Stimulated activated CD8-positive, alpha-beta memory T cell treated with anti-CD3 and anti-CD28 coated beads, Interleukin-15, amount 100 ng/mL, for 1 hour (primary cell): ENCODE results near the gene CASKIN2.
"Not testable (repeated sequence)": the region's sequence is repeated elsewhere in the genome, so short reads cannot be mapped to it uniquely, and the experiment has no call there.

Experiments used
- DNase-seq: peaks from one replicate; pipeline ENCODE4 v3.0.0-alpha.2; 2020; ENCODE audit warnings: low read depth

The CASKIN2 gene

DNA sequence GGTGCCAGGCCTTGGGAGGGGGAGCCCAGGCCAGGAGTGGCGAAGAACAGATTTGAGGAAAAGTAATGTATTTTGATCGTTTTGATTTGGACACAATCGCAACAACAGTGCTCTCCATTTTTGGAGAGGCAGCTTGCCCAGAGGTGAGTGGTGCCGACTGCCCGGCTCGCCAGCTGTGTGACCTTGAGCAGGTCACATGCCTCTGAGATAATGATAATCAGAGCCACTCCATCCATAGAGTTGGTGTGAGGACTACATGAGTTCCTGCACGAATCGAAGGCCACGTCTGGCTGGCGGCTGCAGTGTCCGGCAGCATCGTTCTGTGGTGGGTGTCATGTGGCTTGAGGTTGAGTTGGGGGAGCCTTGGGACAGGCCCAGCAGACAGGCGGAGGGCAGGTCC, 30.8 kb upstream of the CASKIN2 start:
- no peak for DNase-seq

DNA sequence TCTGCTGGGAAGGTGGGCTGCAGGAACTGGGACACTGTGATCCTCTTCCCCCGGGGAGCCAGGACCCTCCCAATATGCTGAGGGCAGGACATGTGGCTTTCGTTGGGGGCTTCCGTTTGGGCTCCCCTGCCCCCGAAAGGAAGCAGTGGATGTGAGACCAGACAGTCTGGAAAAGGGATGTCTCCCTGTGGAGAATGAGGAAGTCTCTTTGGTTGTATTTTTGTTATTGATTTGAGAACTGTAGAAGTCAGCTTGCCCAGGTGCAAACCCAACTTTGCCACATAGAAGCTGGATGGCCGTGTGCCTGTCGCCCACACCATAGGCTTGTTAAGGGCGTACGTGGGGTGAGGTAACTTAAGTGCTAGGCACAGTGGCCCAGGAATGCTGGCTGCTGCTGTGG, 28.9 kb upstream of the CASKIN2 start:
- DNase-seq = no peak

DNA sequence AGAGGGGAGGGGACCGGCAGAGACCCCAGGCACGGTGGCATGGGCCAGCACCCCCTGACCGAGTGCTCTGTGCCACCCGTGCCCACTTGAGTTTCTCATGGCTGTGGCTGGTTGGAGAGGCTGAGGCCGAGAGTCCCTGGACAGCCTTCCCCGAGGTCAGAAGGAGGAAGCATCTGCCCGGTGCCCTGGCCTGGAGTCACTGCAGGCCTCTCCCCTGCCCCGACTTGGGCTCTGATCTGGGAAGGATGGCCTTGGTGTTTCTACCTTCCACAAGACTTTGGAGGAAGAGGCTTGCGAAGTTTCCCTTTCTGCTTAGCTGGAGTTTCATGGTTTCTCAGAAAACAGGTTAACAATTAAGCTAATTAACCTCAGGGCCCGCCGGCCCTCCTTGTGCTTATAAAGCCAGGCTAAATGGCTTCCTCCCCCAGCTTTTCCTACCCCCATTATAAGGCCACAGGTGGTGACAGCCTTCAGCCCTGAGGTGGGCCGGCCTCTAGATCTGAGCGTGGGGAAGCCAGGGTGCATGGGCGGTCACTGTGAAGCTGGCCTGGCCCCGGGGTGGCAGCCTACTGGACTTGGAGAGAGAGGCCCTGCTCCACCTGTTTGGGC, 27.5 kb upstream of the CASKIN2 start:
- DNase-seq = no peak

DNA sequence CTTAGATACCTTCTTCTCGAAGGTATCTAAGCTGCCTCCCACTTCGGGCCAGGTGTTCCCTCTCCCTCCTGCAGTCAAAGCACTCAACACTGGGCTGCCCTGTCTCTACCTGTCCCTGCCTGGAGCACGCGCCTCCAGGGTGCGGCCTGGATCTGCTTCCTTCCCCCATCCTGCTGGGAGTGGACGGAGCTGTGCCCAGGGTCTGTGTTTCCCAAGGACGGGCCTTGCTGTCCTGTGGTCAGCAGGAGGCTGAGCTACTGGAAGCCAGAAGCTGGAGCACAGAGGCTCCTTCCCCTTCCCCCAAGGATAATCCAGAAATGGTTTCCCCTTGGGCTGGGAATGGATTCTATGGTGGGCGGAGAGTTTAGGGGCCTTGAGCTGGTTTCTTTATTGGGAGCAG, 26.9 kb upstream of the CASKIN2 start:
- no peak for DNase-seq

DNA sequence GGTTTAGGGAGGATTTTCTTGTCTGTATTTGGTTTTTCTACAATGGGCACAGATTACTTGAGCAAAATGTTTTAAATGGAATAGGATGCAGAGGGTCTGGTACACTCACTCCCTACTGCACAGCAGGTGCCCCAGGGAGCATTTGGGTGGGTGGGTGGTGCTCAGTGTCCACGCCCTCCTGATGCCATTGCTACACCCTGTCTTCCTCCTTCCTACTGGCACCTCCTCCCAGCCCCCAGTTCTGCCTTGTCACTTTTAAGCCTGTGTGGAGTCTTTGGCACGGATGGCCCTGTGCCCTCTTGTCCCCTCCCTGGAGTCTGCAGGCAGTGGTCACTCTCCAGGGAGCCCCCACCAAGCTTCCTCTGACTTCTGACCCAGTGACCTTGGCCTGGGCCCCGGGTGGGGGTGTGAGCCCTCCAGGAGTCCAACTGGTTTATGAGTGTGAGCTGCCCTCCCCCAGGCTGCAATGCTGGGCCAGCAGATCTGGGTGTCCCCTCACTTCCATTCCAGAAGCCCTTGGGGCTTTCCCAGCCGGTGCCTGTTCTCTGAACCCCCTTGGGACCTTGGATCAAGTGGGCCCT, 25.7 kb upstream of the CASKIN2 start:
- DNase-seq = no peak

DNA sequence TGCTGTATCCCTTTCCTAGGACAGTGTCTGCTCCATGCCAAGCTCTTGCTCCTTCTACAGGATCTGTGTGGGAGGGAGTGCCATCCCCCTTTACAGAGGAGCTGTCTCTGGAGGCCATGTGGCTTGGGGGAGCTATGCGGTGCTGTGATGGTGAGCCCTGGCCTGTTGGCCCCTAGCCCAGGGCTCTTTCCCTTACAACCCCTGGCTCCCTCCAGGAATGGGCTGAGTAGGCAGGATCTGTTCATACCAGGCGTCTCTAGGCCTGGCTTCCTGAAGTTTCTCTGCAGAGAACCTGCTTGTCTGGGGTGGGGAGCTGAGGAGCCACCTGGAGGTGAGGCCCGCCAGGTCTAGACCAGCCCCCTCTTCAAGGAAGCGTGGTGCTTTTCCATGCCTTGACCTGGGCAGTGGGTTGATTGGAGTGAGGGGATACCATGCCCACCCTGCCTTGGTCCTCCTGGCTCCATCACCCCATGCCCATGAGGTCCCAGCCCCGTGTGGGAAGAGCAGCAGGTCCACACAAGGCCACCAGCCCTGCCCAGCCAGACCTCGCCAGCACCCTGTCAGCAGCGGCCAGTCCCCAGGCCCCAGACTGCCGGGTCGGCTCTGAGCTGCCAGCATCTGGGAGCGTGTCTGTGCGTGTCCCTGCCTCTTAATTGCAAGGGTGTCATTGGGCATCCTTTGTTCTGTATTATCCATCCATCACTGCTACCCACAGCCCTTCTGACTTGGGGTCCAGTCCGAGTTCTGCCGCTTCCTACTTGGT, 24.8 kb upstream of the CASKIN2 start:
- DNase-seq = no peak

DNA sequence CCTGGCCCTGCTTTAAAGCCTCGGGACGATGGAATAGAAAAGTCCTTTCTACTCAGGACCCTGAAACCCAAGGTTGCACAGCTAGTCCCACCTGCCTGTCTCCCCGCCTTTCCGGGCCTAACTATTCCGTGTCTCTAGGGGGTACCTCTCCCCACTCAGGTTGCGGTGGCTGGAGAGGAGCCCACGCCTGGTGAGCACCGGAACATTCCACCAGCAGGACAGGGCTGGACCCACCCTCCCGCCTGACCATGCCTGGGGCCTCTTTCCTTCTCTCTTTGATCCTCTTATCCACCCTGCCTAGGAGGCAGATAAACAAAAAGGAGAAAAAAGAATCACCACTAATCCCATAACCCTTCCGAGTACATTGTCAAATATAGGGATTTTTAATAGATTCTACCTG, 21.0 kb upstream of the CASKIN2 start:
- no peak for DNase-seq

DNA sequence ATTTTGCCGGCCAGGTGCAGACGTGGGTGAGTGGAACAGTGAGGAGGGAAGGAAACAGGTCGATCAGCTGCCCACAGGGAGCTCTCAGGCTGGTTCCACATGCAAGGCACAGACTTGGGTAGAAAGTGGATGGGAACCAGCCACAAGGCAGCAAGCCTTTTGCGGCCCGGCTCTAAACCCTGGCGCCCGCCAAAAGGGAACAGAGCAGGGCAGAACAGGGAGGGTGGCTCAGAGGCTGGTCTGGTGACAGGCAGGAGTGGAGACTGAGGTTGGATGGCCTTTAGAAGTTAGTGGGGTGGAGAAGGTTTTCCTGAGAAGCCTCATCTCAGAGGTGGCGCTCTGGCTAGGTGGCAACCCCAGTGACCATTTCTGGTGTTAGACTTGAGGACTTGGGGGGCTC, 20.5 kb upstream of the CASKIN2 start:
- DNase-seq = no peak

DNA sequence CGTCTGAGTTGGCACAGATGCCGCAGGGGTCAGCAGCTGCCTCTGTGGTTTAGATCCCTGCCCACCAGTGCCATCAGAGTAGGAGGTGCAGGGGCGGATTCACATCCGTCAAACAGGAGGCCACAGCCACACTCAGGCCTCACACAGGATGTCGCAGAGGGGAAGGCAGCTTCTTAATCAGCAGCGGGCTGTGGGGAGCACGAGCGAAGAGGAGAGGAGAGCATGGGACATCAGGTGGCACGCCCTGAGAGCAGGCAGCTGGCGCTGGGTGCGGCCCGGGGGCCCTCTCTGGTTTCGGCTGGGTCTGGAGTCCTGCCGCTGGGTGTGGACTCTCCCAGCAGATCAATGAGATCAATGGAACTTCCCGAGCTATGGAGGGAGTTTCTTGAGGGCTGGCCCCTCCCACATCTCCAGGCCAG, 19.8 kb upstream of the CASKIN2 start:
- DNase-seq = peak; percentile 29

DNA sequence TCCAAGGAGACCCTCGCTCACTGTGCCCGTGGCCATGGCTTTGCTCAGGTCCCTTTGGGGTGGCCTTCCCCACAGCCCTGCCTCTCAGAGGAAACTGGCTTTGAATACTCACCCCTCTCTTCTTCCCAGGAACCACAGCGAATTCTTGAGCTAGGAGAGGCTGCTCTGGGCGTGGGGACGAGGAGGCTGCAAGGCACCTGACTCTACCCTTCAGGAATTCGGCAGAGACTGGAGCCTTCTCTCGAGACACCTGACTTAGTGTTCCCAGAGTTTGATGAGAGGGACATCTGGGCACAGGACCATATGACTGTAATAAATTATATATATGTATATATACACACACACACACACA, 16.4 kb upstream of the CASKIN2 start:
- no peak for DNase-seq

DNA sequence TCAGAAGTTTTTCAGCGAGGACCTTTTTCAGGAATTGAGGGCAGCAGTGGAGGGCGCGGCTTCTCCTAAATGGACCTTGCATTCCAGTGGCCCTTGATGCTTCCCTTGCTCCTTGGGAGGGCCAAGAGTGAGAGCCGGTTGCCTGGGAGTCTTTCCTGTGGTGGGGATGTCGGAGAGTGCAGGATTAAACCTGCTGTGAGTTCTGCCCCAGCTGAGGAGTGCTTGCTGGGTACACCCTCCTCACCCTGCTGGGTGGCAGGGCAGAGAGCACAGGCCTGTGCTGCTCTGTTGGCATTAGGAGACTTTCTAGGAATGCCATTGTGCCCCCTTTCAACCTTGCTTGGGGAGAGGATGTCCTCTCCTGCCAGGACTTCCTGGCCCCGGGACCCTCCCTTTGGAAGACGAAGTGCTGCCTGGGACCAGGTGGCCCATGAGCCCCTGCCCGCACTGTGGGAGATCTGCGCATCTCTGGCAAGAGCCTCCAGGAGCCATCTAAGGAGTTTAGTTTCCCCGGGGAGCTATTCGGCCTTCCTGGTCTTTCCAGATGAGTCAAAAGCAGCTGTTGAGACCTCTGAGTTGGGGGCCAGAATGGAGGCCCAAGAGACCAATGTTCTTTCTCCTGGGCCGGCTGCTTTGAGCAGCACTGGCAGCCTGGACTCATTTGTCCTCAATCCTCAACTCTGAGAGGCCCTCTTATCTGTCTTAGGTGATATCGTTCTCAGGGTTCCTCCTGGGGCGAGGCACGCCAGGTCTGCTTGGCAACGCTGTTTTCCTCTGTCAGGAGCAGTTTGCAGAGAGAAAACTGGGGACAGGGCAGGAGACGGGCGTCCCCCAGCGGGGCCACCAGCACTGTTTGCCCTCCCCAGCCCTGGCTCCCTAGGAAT, 15.7 kb upstream of the CASKIN2 start:
- DNase-seq = no peak

DNA sequence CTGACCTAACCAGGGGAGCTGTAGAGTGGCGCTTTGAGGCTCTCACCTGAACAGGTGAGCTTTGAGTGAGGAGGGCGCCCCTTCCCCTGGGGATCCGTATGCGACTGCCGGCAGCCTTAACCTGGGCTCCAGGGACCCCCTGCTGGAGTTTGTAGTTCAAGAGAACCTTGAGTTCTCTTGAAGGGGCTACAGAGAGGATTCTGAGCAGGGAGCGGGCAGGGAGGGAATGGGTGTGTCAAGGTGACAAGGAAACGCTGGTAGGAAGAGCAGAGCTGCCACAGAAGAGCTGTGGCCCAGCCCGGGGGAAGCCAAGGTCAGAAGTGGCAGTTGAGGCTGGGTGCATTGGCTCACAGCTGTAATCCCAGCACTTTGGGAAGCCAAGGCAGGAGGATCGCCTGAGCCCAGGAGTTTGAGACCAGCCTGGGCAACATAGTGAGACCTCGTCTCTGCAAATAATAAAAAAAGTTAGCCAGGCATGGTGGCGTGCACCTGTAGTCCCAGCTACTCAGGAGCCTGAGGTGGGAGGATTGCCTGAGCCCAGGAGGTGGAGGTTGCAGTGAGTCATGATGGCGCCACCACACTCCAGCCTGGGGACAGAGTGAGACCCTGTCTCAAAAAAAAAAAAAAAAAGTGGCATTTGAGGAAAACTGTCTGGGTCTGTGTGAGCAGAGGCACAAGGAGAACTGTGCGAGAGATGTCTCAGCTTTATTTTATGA, 11.4 kb upstream of the CASKIN2 start:
- DNase-seq = no peak

DNA sequence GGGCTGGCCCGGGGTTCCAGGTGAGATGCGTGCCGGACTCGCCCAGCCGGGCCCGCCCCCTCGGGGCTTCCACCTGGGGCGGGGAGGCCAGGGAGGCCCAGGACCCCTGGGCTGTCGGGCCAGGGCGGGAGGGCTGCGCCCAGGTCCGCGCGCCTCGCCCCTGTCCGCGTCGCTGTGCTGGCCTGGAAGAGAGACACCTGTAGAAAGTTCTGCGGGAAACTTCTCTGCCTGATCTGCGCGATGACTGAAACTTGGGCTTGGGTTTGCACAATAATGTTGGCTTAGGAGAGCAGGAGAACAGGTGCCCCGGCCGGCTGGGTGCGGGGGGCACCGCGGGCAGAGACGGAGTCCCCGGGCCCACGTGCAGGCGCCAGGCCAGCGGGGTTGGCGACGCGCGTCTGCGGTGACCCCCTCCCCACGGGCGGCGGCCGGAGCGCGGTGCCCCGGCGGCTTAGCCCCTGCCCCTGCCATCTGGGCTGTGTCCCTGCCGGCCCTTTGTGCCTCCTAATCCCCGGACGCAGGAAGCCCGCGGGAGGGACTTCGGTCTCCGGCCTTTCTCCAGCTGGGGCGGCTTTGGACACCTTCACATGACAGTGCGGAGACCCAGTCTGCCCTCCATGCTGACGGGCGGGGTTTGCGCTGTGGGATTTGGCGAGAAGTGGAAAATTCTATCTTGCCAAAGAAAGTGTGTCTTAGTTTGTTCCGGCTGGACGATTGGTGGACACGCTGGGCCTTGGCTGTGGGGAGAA, 10.6 kb upstream of the CASKIN2 start:
- DNase-seq = no peak

DNA sequence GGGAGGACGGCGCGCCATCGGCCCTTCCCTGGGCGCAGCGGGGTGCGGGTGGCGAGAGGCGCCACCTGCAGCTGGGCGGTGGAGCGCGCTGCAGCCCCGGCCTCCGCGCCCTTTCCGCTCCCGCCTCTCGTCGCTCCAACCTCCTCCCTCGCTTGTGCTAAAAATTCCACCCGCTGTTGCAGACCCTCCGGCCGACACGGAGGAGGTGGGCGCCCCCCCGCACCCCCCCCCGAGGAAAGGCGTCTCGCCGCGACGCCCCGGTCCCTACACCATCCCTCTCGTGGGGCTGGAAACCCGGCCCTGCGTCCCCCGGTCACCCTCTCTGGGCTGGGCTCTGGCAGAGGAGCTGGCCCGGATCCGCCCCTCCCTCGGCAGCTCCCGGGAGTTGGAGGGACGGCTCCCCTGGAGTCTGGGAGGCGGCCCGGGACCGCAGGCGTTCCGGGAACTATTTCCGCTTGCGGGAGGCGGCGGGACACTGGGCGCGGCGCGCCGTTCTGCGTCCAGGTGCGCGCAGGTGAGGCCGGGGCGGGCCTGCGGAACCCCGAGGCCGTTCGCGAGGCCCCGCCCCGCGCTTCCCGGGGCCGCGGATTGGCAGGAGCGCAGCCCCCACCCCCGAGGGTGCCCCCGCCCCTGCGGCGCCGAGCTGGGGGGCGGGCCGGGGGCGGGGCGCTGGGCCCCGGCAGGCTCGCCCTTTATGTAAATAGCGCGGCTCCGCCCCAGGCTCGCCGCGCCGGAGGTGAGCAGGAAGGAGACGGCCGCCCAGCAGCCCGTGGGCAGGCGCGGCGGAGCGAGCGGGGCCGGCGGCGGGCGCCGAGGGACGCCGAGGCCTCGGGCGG, 9.9 kb upstream of the CASKIN2 start, which contains the start of gene LLGL2:
TSS of gene LLGL2 (plus strand) at position 728 of the 836 bp plus-strand sequence. CDS start 17,730 bp downstream, outside the sequence.
- peak; percentile 53 for DNase-seq

DNA sequence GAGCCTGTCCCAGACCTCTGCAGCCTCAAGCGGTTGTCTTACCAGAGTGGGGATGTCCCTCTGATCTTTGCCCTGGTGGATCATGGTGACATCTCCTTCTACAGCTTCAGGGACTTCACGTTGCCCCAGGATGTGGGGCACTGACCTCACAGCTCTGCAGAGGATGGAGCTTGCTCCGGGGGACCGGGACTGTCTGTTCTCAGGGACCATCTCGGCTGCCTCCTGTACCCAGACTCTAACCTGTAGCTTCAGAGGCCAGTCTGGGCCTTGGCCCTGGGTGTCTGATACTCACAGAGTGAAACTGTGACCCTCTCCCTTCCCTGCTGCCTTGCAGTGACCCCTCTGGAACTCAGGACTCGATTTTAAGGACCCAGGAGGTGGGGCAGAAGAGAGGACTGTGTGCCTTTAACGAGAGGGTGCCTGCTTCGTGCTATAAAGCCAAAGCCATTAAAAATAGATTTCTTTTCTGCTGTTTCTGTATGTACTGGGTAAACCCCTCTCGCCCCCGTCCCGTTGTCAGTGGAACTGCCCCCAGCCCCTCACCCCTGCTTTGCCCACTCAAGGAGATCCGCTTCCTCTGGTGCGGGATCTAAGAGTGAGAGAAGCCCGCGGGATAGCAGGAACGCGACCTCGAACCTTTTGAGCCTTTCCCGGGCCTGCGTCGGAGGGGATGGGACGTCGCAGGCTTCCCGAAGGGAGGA, 9.1 kb upstream of the CASKIN2 start:
- DNase-seq = no peak

DNA sequence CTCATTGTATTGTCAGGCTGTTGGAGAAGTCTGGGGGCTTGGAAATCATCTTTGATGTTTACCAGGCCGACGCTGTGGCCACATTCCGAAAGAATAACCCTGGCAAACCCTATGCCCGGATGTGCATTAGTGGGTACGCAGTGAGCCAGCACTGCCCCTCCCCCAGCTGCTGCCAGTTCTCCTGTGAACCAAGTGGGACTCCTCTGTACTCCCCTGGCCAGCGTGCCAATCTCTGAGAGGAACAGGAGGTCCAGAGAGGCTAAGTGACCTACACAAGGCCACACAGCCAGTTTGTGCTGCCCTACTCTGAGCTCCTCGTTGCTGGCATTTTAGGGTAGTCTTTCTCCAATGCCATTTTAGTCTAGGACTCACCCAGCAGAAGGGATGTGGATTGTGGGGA, 8.3 kb upstream of the CASKIN2 start:
- DNase-seq = no peak

DNA sequence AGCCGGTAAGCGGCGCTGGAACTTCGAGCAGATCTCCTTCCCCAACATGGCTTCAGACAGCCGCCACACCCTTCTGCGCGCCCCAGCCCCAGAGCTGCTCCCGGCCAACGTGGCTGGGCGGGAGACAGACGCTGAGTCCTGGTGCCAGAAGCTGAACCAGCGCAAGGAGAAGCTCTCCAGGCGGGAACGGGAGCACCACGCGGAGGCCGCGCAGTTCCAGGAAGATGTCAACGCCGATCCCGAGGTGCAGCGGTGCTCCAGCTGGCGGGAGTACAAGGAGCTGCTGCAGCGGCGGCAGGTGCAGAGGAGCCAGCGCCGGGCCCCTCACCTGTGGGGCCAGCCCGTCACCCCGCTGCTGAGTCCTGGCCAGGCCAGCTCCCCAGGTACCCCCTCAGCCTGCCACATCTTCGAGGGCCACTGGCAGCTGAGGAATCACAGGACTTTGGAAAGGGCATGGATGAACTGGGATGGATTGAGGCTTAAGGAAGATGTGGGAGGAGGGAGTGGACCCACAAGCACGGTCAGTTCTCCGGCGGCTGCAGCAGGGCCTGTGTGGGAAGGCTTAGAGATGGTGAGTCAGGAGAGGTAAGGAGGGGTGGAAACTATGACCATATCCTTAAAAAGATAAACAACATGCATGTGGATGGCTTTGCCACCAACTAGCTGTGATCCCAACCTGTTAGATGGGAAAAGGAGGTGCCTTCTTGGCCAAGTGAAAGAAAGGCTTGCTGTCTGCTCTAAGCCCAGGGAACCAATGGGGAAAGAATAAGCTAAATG, 6.8 kb upstream of the CASKIN2 start:
- no peak for DNase-seq

DNA sequence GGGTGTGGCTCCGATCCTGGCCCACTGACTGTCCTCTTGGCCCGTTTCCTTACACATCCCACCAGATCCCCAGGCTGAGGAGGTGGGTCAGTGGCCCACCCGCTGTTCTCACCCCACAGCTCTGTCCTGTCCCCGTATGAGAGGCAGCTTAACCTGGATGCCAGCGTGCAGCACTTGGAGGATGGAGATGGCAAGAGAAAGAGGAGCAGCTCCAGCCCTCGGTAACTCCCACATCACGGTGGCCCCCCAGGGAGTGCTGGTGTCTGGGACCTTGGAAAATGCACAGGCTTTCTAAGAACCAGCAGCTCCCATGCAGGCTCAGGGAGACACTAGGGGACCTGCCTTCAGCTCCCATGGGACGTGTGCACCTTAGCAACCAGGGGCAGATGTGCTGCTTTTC, 6.0 kb upstream of the CASKIN2 start:
- DNase-seq = no peak

DNA sequence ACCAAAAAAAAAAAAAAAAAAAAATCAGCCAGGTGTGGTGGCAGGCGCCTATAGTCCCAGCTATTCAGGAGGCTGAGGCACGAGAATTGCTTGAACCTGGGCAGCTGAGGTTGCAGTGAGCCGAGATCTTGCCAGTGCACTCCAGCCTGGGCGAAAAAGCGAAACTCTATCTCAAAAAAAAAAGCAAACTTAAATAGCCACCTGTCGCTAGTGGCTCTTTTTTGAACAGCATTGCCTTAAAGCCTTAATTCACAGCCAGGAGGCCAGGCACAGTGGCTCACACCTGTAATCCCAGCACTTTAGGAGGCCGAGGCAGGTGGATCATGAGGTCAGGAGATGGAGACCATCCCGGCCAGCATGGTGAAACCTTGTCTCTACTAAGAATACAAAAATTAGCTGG, 5.1 kb upstream of the CASKIN2 start:
- not testable (repeated sequence) for DNase-seq
